ENCODE measurements around the gene ARHGAP23. TPM values are rescaled to one million over a fixed set of nuclear protein-coding genes. Genes with fewer than 3 reads are reported as not detected.

ARHGAP23 gene
- total RNA-seq, 1 experiment from 2014 or later = 97.9 TPM

DNA sequence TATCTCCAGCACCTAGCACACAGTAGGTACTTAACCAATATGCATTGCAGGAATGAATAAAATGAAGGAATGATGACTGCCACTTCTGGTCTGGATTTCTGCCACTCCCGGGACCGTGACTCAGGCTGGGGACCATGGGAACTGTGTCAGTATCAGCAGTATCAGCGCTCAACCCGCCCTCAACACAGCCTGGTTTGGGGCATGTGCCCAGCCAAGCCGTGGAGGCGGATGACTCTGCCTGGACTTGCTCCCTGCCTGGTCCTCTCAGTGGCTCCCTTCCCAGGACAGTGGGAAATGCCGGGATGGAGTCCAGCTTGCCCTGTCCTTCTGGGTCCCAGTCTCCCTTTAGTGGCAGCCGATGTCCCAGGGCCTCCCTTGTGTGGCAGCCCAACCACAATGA lies 122.4 kb downstream of the ARHGAP23 start:
- Histone ChIP-seq H3K27ac (ENCODE audit: insufficient read length, low read depth, low read length) (no peak overlapping the region), H4K91ac (ENCODE audit: insufficient read length, low read depth, low read length) (no peak overlapping the region), H4K8ac (replicated peaks; ENCODE audit: insufficient read length, low read depth, low read length) (no peak overlapping the region), H3T11ph (ENCODE audit: low read length) (no peak overlapping the region), H3K4me2 (ENCODE audit: insufficient read depth, insufficient read length, low read length) (no peak overlapping the region), H3K4ac (ENCODE audit: low read depth, low read length) (no peak overlapping the region), H3K9me3 (ENCODE audit: control insufficient read depth, low read depth, low read length) (no peaks in the 10 kb centered on the region), H2BK12ac (ENCODE audit: insufficient read length, low read depth, low read length) (no peak overlapping the region), H3K27me3 (ENCODE audit: insufficient read depth, low read length) (no peaks in the 10 kb centered on the region), H3K56ac (ENCODE audit: insufficient read length, low read depth, low read length) (no peak overlapping the region), H4K20me1 (ENCODE audit: control insufficient read depth, insufficient read depth, insufficient read length) (no peaks in the 10 kb centered on the region), H3K79me2 (ENCODE audit: insufficient read depth, low read length) (no peaks in the 10 kb centered on the region), H3K23me2 (ENCODE audit: insufficient read length, low read depth, low read length, poor library complexity, severe bottlenecking) (no peaks in the 10 kb centered on the region), H2AFZ (ENCODE audit: low read length) (no peak overlapping the region), H3K18ac (ENCODE audit: insufficient read length, low read depth, low read length) (no peak overlapping the region), H3K79me1 (ENCODE audit: insufficient read depth, low read depth, low read length, poor library complexity, severe bottlenecking) (no peaks in the 10 kb centered on the region), H4K5ac (ENCODE audit: insufficient read length, low read depth, low read length) (no peak overlapping the region), H2BK15ac (ENCODE audit: low read depth, low read length) (no peak overlapping the region), H2BK20ac (ENCODE audit: low read depth, low read length, poor library complexity, severe bottlenecking) (no peak overlapping the region), H3K23ac (ENCODE audit: insufficient read length, low read depth, low read length) (no peak overlapping the region), H3K4me1 (ENCODE audit: insufficient read depth, low read length) (no peaks in the 10 kb centered on the region), H2BK5ac (ENCODE audit: insufficient read length, low read length) (no peak overlapping the region), H3K9ac (ENCODE audit: extremely low read depth, insufficient read length, low read length) (no peak overlapping the region), H2BK120ac (ENCODE audit: low read depth, low read length, poor library complexity, severe bottlenecking) (no peak overlapping the region), H2AK5ac (ENCODE audit: insufficient read length, low read length) (no peak overlapping the region), H3K14ac (ENCODE audit: insufficient read depth, low read length) (no peak overlapping the region)
- no CpG with 5 or more reads among the region's 8 CpGs for WGBS (ENCODE audit: extremely low coverage, insufficient read length, low lambda C conversion rate)
- DNase-seq = no peak
- Mint-ChIP-seq H3K9me3 (no peaks in the 10 kb centered on the region), H3K4me3 (no peak overlapping the region; a peak in 1 of 5 replicates), H3K27ac (no peak overlapping the region), H3K4me1 (peaks cover 10 to 13% of the 10 kb centered on the region in 2 experiments; a peak in 3 of 4 replicates), H3K36me3 (ENCODE audit: insufficient read depth in 1 of 3, low read depth in 3 of 3) (peaks cover 0 to 8% (median 0%) of the 10 kb centered on the region in 3 experiments; a peak in 4 of 7 replicates), H3K27me3 (ENCODE audit: low read depth) (peaks cover 19% of the 10 kb centered on the region)
- TF ChIP-seq, protein P1, sequence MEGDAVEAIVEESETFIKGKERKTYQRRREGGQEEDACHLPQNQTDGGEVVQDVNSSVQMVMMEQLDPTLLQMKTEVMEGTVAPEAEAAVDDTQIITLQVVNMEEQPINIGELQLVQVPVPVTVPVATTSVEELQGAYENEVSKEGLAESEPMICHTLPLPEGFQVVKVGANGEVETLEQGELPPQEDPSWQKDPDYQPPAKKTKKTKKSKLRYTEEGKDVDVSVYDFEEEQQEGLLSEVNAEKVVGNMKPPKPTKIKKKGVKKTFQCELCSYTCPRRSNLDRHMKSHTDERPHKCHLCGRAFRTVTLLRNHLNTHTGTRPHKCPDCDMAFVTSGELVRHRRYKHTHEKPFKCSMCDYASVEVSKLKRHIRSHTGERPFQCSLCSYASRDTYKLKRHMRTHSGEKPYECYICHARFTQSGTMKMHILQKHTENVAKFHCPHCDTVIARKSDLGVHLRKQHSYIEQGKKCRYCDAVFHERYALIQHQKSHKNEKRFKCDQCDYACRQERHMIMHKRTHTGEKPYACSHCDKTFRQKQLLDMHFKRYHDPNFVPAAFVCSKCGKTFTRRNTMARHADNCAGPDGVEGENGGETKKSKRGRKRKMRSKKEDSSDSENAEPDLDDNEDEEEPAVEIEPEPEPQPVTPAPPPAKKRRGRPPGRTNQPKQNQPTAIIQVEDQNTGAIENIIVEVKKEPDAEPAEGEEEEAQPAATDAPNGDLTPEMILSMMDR (conservative IDR thresholded peaks at IDR 0.05) = no peak
